ENCODE data around the gene TNKS1BP1.
"Not testable (repeated sequence)": the region's sequence is repeated elsewhere in the genome, so short reads cannot be mapped to it uniquely, and the experiment has no call there.

The TNKS1BP1 gene

GRCh38 chr11:57353036-57353435 lies 28.3 kb upstream of the TNKS1BP1 start:
- DNase-seq, result no peak

GRCh38 chr11:57349491-57350274 lies 24.9 kb upstream of the TNKS1BP1 start:
- DNase-seq, result no peak

GRCh38 chr11:57348636-57349313 lies 24.0 kb upstream of the TNKS1BP1 start:
- DNase-seq, result no peak

GRCh38 chr11:57348052-57348451 lies 23.3 kb upstream of the TNKS1BP1 start:
- DNase-seq, result no peak

GRCh38 chr11:57347336-57347735 lies 22.6 kb upstream of the TNKS1BP1 start:
- no peak for DNase-seq

- peak; percentile 56 for DNase-seq
These were observed 20.9 kb upstream of the TNKS1BP1 start for GRCh38 chr11:57345555-57346211.

GRCh38 chr11:57344826-57345225 lies 20.1 kb upstream of the TNKS1BP1 start:
- no peak for DNase-seq

GRCh38 chr11:57343825-57344224 lies 19.1 kb upstream of the TNKS1BP1 start:
- no peak for DNase-seq

GRCh38 chr11:57342702-57343101 lies 17.9 kb upstream of the TNKS1BP1 start:
- DNase-seq, result no peak

- DNase-seq, result no peak
These were observed 16.6 kb upstream of the TNKS1BP1 start for GRCh38 chr11:57341250-57341808.

GRCh38 chr11:57340039-57340615 lies 15.4 kb upstream of the TNKS1BP1 start:
- no peak for DNase-seq

- no peak for DNase-seq
These were observed 14.6 kb upstream of the TNKS1BP1 start for GRCh38 chr11:57339328-57339727.

- no peak for DNase-seq
These were observed 13.4 kb upstream of the TNKS1BP1 start, which contains the start of gene P2RX3 for GRCh38 chr11:57338142-57338541. TSS of gene P2RX3 (plus strand) at chr11:57338352. CDS start at chr11:57338551, 199 bp downstream.

GRCh38 chr11:57336856-57337255 lies 12.1 kb upstream of the TNKS1BP1 start:
- not testable (repeated sequence) for DNase-seq

- no peak for DNase-seq
These were observed 11.4 kb upstream of the TNKS1BP1 start for GRCh38 chr11:57336111-57336666.

- no peak for DNase-seq
These were observed 10.8 kb upstream of the TNKS1BP1 start, which contains the start of gene SSRP1 for GRCh38 chr11:57335343-57336110. TSS of gene SSRP1 (minus strand) at chr11:57335892. CDS start at chr11:57335121, 771 bp downstream.

- no peak for DNase-seq
These were observed 10.2 kb upstream of the TNKS1BP1 start for GRCh38 chr11:57335023-57335342.

GRCh38 chr11:57332694-57333440 lies 8.1 kb upstream of the TNKS1BP1 start:
- DNase-seq, result no peak

- DNase-seq, result no peak
These were observed 7.0 kb upstream of the TNKS1BP1 start for GRCh38 chr11:57331720-57332119.

- DNase-seq, result no peak
These were observed 5.3 kb upstream of the TNKS1BP1 start for GRCh38 chr11:57330029-57330428.

GRCh38 chr11:57327721-57328120 lies 3.0 kb upstream of the TNKS1BP1 start:
- no peak for DNase-seq

Measured in NCI-H187 treated with DMSO at 0.1 percent for 48 hours (cell line).